Kidney capillary endothelial cell (primary cell): ENCODE measurements around the gene KRTAP1-3.
"Not testable (repeated sequence)": the region's sequence is repeated elsewhere in the genome, so short reads cannot be mapped to it uniquely, and the experiment has no call there.

Source experiments
- DNase-seq: peaks from one replicate; pipeline ENCODE4 v3.0.0-alpha.2; 2018; ENCODE audit warnings: low spot score

Gene KRTAP1-3

GRCh38 chr17:41054556-41054955, 19.9 kb upstream of the KRTAP1-3 start:
- DNase-seq: not testable (repeated sequence)

- DNase-seq: no peak
These were observed 19.4 kb upstream of the KRTAP1-3 start for GRCh38 chr17:41054025-41054424.

GRCh38 chr17:41052566-41052965, 17.9 kb upstream of the KRTAP1-3 start:
- DNase-seq: no peak

GRCh38 chr17:41049110-41049509, 14.4 kb upstream of the KRTAP1-3 start:
- no peak for DNase-seq

GRCh38 chr17:41048441-41048840, 13.8 kb upstream of the KRTAP1-3 start:
- DNase-seq: peak; percentile 21

GRCh38 chr17:41046735-41047465, 12.2 kb upstream of the KRTAP1-3 start, which contains the start of gene KRTAP2-1:
TSS of gene KRTAP2-1 (minus strand) at chr17:41047316. CDS start at chr17:41047267, 49 bp downstream.
- not testable (repeated sequence) for DNase-seq

- DNase-seq: no peak
These were observed 8.3 kb upstream of the KRTAP1-3 start for GRCh38 chr17:41042953-41043352.

- not testable (repeated sequence) for DNase-seq
These were observed 6.3 kb upstream of the KRTAP1-3 start, which contains the start of gene KRTAP1-1 for GRCh38 chr17:41040783-41041571. TSS of gene KRTAP1-1 (minus strand) at chr17:41041450. CDS start at chr17:41041397, 53 bp downstream.

- no peak for DNase-seq
These were observed 3.2 kb upstream of the KRTAP1-3 start for GRCh38 chr17:41037853-41038350.

- DNase-seq: no peak
These were observed 4.9 kb downstream of the KRTAP1-3 start, which contains the start of gene KRTAP1-4 for GRCh38 chr17:41029633-41030245. TSS of gene KRTAP1-4 (minus strand) at chr17:41030195. CDS start at chr17:41030078, 117 bp downstream.

GRCh38 chr17:41026715-41027471, 7.8 kb downstream of the KRTAP1-3 start, which contains the start of gene KRTAP1-5:
TSS of gene KRTAP1-5 (minus strand) at chr17:41027208. CDS start at chr17:41027155, 53 bp downstream.
- no peak for DNase-seq

GRCh38 chr17:41024697-41025096, 10.0 kb downstream of the KRTAP1-3 start:
- DNase-seq: no peak

GRCh38 chr17:41020336-41020735, 14.3 kb downstream of the KRTAP1-3 start:
- DNase-seq: no peak

GRCh38 chr17:41019415-41019814, 15.3 kb downstream of the KRTAP1-3 start:
- no peak for DNase-seq

- DNase-seq: no peak
These were observed 16.1 kb downstream of the KRTAP1-3 start for GRCh38 chr17:41018541-41018940.

GRCh38 chr17:41016578-41017215, 18.0 kb downstream of the KRTAP1-3 start:
- DNase-seq: no peak

GRCh38 chr17:41015454-41015853, 19.2 kb downstream of the KRTAP1-3 start:
- DNase-seq: no peak

GRCh38 chr17:41013606-41014005, 21.1 kb downstream of the KRTAP1-3 start:
- no peak for DNase-seq

GRCh38 chr17:41013181-41013580, 21.5 kb downstream of the KRTAP1-3 start:
- DNase-seq: no peak

GRCh38 chr17:41012326-41013120, 22.2 kb downstream of the KRTAP1-3 start:
- no peak for DNase-seq
